ENCODE measurements around the gene BOLA3.

GRCh38 chr2:74137651-74138599 is 9.8 kb downstream of the BOLA3 start:
- TF ChIP-seq ZNF544 (tag by site-specific recombination; IDR thresholded peaks at IDR 0.05): no peak
- no peak for TF ChIP-seq ZSCAN16 (tag by site-specific recombination; IDR thresholded peaks at IDR 0.05)
- TF ChIP-seq ATF2 (tag by site-specific recombination; IDR thresholded peaks at IDR 0.05; ENCODE audit: low read depth): no peak
- no peak for TF ChIP-seq WT1 (tag by site-specific recombination; IDR thresholded peaks at IDR 0.05)
- no peak for TF ChIP-seq ZNF155 (tag by site-specific recombination; IDR thresholded peaks at IDR 0.05)
- TF ChIP-seq ZBTB48 (tag by site-specific recombination; IDR thresholded peaks at IDR 0.05): no peak
- TF ChIP-seq ZNF335 (tag by site-specific recombination; conservative IDR thresholded peaks at IDR 0.05): no peak
